NCI-H2081 treated with DMSO at 0.1 percent for 48 hours (cell line): Measurements from ENCODE around the gene SCAND1.
"Not testable (repeated sequence)": the region's sequence is repeated elsewhere in the genome, so short reads cannot be mapped to it uniquely, and the experiment has no call there.

Source experiments
- DNase-seq: peaks from one replicate; lab custom pipeline; 2025; lab: John Stamatoyannopoulos, UW

SCAND1 gene

DNA sequence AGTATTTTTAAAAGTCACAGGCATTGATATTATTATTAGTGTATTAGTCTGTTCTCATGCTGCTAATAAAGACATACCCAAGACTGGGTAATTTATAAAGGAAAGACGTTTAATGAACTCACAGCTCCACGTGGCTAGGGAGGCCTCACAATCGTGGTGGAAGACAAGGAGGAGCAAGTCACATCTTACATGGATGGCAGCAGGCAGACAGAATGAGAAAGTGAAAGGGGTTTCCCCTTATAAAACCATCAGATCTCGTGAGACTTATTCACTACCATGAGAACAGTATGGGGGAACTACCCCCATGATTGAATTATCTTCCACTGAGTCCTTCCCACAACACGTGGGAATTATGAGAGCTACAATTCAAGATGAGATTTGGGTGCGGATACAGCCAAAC lies 5.0 kb upstream of the SCAND1 start:
- DNase-seq: not testable (repeated sequence)

GRCh38 chr20:35956616-35957015 lies 2.3 kb upstream of the SCAND1 start:
- no peak for DNase-seq

DNA sequence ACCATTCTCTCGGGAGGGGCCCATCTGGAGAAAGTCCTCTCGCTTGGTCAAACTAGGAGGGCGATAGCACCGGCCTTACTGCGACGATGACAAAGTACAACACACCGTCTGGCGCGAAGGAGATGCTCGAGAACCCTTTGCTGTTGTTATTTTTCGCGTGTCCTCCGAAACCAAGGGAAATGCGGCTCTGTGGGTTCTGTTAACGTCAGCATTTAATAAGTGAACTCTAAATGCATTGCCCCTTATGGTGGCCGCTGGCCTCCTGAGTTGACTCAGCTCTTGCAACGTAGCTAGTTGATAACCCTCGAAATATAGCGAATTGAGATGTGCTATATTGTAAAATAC lies 577 bp upstream of the SCAND1 start:
- no peak for DNase-seq

DNA sequence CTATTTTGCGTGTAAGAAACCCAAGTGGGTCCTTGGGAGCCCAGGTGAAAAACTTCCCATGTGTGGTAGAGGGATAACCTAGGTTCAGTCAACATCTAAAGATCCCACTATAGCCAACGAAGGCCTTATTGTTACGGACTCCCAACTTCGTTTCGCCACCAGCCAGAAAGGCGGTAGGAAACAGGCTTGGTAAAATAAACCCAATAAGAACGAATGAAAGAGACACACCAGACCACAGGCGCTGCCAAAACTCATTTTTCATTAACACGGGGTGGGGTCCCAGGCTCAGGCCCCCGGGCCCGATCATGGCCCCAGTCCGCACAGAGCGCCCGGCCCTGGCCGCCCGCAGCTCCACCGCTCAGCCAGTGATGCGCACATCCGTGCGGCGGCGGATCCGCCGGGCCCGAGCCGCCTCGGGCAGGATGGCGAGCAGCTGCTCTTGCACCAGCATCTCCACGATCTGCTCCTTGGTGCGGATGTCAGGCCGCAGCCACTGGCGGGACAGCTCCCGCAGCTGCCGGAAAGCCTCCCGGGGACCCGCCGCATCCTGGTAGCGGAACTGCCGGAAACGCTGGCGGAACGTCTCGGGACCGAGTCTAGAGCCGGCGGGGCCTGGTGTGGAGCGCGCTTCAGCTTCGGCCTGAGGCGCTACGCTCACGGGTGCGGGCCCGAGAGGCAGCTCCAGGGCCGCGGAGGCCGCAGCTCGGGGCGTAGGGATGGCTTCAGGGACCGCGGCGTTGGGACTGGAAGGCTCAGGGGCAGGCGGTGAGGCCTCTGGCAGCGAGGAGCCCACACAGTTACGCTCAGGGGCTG lies 709 bp downstream of the SCAND1 start:
- DNase-seq: no peak

DNA sequence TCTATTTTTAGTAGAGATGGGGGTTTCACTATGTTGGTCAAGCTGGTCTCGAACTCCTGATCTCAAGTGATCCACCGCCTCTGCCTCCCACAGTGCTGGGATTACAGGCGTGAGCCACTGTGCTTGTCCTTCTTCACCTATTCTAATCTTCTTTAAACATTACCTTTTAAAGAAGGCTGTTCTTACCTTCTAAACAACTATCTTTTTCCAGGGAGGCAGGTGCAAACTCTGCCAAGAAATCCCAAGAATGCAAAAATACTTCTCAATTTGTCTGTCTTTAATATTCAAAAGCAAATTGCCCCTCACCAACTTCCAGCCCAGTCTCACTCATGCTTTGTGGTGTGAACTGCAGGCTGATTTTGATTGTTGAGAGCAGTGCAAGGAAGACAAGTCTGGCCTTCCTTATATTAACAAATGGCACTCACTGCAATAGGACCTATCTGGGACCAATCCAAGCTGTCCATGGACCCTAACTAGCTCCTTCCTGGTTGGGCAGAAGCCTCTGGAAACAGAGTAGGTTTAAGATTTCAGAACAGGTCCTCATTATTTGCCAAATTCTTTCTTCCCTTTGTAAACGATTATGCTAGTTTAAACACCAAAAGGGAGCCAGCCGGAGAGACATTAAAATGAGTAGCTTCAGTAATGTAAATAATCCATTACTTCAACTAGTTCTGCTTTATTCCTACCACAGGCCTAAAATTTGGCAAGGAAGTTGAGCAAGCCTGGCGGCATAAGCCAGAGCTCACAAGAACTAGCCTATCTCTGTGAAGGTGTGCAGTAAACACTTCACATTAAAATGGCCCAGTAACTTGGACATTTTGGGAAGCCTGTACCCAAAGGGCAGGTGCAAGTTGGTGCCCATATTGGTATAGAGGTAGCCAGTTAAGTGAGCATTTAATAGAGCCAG lies 1.6 kb downstream of the SCAND1 start:
- DNase-seq: no peak

- DNase-seq: not testable (repeated sequence)
Observed at GRCh38 chr20:35952080-35952479, 2.2 kb downstream of the SCAND1 start.

DNA sequence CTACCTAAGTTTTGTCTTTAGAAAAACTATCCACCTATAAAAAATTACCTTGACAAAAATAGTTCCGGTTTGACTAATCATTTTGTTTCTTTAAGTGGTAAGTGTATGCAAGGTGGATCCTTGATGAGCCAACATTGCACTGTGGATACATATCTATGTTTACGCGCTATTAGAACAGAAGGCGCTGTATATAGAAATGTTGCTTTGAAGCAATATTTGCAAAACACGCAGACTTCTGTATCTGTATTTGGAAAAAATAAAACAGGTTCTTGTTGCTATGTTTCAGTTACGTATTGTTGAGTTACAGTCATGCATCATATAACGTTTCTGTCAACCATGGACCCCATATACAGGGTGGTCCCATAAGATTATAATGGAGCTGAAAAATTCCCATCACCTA lies 4.2 kb downstream of the SCAND1 start:
- no peak for DNase-seq

GRCh38 chr20:35947907-35948306 lies 6.4 kb downstream of the SCAND1 start:
- DNase-seq: no peak

DNA sequence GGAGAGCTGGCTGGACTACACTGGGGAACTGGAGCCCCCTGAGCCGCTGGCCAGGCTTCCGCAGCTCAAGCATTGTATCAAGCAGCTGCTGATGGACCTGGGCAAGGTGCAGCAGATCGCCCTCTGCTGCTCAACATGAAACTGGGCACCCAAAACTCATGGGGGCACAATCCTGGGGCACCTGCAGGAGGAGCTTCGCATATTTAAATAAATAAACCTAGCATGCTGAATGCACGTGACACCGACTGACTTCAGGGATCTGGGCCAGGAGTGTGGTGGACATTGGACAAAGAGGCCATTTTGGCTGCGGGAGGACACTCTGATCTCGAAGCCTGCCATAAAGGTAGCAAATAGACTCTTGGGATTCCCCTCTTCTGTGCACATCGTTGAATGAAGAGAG lies 6.8 kb downstream of the SCAND1 start:
- peak; percentile 3 for DNase-seq

DNA sequence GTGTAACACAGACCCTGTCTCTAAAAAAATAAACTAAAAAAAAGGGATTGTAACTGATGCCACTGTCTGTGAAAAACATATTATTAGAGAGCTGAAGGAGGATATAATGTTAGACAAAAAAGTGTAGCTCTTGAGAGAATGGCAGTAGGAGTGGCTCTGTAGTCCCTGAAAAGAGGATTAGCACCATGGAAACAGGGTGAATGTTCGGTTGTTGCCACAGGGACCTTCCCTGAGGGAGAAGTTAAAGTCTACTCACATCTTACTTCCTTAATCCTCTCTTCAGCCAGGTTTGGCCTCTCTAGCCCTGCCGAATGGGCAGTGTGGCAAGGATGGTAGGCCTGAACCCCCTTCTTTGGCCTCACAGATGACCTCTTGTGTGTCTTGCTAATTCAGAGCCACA lies 12.1 kb downstream of the SCAND1 start:
- DNase-seq: no peak

GRCh38 chr20:35941620-35942019 lies 12.7 kb downstream of the SCAND1 start:
- DNase-seq: no peak

DNA sequence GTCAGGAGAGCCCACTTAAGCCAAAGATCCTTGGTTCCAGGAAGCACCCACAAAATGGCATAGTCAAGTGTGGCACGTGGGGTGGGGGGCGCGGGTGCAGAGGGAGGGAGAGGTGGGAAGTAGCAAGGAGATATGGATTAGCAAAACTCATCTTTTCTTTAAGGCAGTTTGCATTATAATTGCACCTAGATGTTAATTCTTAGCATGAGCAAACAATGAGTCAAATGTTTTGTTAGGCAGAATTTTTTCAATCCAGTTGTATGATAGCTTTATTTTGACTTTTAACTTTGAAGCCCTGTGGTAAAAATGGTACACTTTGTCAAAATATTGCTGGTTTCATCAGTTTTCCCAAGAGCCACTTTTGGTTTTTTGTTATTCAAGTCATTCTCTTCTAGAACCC lies 15.0 kb downstream of the SCAND1 start:
- DNase-seq: no peak

- no peak for DNase-seq
Observed at GRCh38 chr20:35934050-35934449, 20.3 kb downstream of the SCAND1 start.

DNA sequence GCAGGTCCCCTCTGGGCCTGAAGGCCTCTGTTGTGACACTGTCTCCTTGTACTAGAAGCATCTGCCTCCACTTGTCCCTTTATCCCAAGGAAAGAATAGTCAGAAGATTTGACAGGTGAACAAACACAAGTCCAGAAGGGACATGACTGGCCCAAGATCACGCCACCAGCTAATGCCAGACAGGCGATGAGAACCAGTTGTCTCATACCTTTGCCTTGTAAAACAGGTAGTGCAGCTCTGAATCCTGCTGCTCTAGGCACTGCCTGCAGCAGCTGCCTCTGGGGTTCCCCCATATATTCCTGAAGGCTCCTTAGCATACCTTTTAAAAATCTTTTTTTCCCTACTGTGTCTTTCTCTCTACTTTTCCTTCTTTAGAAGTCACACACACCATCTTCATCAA lies 25.0 kb downstream of the SCAND1 start:
- DNase-seq: no peak

- no peak for DNase-seq
Observed at GRCh38 chr20:35920523-35920922, 33.8 kb downstream of the SCAND1 start.

- no peak for DNase-seq
Observed at GRCh38 chr20:35918021-35918420, 36.3 kb downstream of the SCAND1 start.

- DNase-seq: no peak
Observed at GRCh38 chr20:35917077-35917476, 37.2 kb downstream of the SCAND1 start.

GRCh38 chr20:35912881-35913280 lies 41.4 kb downstream of the SCAND1 start:
- DNase-seq: no peak

DNA sequence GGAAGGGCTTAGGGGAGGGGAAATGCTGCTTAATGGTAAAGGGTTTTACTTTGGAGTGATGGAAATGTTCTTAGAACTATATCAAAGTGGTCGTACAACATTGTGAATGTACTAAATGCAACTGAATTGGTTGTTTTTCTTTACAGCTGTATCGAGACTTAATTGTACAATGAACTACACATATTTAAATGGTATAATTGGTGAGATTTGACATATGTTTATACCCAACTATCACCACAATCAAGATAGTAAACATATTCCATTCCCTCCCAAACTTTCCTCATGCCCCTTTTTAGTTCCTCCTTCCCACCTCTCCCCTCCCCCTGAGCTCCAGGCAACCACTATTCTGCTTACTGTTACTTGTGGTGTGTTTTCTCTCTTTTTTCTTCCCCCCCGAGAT lies 44.0 kb downstream of the SCAND1 start:
- no peak for DNase-seq

DNA sequence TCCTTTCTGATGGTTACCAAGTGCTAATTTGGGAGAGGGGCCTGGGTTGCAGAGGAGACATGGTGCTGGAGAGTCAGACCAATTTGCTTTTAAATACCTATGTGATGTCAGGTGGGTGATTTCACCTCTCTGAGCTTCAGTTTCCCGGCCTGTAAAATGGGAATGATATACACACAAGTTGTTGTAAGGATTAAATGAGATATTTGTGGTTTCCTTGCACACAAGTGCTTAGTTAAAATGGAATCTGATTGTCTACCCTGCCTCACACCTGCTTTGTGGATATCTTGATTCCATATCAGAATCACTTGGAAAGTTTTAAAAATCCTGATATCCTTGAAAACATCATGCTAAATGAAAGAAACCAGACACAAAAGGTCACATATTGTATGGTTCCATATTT lies 44.5 kb downstream of the SCAND1 start:
- no peak for DNase-seq

- DNase-seq: no peak
Observed at GRCh38 chr20:35909176-35909575, 45.1 kb downstream of the SCAND1 start.

DNA sequence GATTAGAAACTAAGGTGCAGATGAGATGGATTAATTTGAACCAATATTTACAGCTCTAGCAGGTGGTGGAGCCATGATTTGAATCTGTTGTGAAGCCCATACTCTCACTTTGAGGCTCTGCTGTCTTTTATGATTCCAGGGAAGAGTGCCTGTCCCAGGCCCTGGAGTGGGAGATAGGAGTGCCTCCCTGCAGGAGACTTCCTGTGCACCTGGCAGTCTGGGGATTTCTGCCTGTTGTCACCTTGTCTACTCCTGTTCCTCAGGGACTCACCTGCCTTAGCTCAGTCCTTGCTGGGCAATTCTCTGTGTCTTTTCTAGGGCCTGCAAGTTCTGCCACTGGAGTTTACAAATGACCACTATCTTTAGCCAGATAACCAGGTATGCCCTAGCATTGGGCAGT lies 46.3 kb downstream of the SCAND1 start:
- no peak for DNase-seq

DNA sequence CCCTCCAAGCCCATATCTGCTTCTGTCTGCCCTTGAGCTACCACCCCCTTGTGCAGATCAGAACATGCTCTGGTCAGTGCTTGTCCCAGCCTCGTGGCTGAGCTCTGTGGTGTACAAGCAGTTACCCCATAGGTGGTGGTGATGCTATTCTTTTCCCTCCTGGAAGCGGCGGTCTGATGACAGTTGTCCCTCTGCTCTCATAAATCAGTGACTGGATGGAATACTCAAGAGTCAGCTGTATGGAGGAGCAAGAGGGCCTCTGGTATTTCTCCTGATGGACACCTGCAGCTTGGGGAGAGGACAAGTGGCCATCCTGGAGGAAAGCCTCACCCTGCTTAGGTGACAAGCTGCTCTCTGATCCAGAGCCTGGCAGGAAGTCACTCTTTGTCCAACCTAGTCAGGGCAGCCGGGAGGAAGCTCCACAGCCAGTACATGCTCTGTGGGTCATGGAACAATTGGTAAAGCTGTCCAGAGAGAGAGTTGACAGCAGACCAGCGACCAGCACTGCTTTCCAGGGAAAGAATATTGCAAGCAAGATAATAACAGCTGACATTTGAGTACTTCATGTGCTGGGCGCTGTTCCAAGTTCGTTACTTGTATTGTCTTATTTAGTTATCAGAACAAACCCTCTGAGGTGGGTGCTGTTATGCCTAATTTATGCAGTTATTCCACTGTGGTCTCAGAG lies 47.1 kb downstream of the SCAND1 start:
- DNase-seq: no peak
